ENCODE results near the gene INSIG2. TPM values are rescaled to one million over a fixed set of nuclear protein-coding genes. Genes with fewer than 3 reads are reported as not detected.

INSIG2 gene
- total and polyA plus RNA-seq, 2 of the 8 experiments (the other 6 are each of a cell fraction or from before 2014, with no cell fraction given) = 7.0 to 11.2 TPM

GRCh38 chr2:118061135-118061955 is 26.9 kb upstream of the INSIG2 start (continued):
- no peak for TF ChIP-seq TBP (IDR thresholded peaks at IDR 0.05; ENCODE audit: low read depth, low read length)
- no peak for TF ChIP-seq SP4 (IDR thresholded peaks at IDR 0.05; ENCODE audit: low read length)
- TF ChIP-seq, protein P1, sequence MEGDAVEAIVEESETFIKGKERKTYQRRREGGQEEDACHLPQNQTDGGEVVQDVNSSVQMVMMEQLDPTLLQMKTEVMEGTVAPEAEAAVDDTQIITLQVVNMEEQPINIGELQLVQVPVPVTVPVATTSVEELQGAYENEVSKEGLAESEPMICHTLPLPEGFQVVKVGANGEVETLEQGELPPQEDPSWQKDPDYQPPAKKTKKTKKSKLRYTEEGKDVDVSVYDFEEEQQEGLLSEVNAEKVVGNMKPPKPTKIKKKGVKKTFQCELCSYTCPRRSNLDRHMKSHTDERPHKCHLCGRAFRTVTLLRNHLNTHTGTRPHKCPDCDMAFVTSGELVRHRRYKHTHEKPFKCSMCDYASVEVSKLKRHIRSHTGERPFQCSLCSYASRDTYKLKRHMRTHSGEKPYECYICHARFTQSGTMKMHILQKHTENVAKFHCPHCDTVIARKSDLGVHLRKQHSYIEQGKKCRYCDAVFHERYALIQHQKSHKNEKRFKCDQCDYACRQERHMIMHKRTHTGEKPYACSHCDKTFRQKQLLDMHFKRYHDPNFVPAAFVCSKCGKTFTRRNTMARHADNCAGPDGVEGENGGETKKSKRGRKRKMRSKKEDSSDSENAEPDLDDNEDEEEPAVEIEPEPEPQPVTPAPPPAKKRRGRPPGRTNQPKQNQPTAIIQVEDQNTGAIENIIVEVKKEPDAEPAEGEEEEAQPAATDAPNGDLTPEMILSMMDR (IDR thresholded peaks at IDR 0.05; ENCODE audit: control extremely low read depth in 1 of 3, insufficient read depth in 1 of 3, low read depth in 1 of 3, low read length in 3 of 3) = peak in 2 of 3 experiments; percentile 52 to 60; a peak in 3 of 4 replicates
- peak; percentile 77 to 80 for TF ChIP-seq RAD21 (IDR thresholded peaks at IDR 0.05 in 1 of 2, conservative IDR thresholded peaks at IDR 0.05 in 1 of 2; ENCODE audit: low read depth in 2 of 2, low read length in 2 of 2)
